HCEC 1CT (cell line): ENCODE results near the gene SOX4.
"Not testable (repeated sequence)": the region's sequence is repeated elsewhere in the genome, so short reads cannot be mapped to it uniquely, and the experiment has no call there.

Experiments
- DNase-seq: peaks from one replicate; pipeline ENCODE4 v3.0.0-alpha.2; 2017

Gene SOX4

DNA sequence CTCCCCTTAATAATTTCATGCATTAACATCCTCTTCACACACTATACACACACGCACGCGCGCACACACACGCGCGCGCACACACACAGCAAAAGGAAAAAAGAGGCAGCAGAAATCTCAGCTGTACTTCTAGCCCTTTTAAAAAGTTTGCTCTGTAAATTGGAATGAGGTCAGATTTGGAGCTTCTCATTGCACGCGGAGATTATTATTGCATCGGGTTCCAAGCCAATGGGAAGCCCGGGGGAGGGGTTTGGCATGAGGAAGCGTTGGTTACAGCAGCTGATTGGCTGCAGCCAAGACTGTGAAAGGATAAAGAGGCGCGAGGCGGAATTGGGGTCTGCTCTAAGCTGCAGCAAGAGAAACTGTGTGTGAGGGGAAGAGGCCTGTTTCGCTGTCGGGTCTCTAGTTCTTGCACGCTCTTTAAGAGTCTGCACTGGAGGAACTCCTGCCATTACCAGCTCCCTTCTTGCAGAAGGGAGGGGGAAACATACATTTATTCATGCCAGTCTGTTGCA is at the start of gene SOX4:
Gene SOX4, plus strand, starts transcription at position 340 of the 515 bp plus-strand sequence. CDS start 784 bp downstream, outside the sequence.
- DNase-seq = peak; percentile 93

- DNase-seq = not testable (repeated sequence)
These were observed 41.3 kb upstream of the SOX4 start for GRCh38 chr6:21552286-21552685.

DNA sequence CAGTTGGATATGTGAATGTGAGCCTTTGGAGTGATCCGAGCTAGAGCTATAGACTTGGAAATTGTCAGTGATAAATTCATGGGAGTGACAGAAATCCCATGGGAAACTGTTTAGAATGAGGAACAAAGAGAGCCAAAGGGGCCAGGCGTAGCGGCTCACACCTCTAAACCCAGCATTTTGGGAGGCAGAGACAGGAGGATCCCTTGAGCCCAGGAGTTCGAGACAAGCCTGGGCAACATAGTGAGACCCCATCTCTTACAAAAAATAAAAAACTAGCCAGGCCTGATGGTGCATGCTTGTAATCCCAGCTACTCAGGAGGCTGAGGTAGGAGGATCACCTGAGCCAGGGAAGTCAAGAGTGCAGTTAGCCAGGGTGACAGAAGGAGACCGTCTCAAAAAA is 39.3 kb upstream of the SOX4 start:
- no peak for DNase-seq

- DNase-seq = no peak
These were observed 38.4 kb upstream of the SOX4 start for GRCh38 chr6:21555197-21555596.

DNA sequence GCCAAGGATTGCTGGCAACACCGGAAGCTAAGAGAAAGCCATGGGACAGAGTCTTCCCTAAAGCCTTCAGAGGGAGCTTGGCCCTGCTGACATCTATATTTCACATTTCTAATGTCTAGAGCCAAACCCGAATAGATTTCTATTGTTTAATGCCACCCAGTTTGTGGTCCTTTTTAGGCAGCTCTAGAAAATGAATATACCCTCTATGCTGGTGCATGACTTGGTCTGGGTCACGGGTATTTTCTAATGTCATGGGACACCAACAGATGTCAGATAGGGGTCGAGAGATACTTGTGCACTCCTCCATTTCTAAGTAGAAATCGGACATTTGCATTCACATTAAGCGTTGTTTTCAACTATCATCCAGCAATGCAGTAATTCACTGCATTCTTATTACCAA is 37.0 kb upstream of the SOX4 start:
- no peak for DNase-seq

GRCh38 chr6:21556968-21557721 is 36.4 kb upstream of the SOX4 start:
- no peak for DNase-seq

DNA sequence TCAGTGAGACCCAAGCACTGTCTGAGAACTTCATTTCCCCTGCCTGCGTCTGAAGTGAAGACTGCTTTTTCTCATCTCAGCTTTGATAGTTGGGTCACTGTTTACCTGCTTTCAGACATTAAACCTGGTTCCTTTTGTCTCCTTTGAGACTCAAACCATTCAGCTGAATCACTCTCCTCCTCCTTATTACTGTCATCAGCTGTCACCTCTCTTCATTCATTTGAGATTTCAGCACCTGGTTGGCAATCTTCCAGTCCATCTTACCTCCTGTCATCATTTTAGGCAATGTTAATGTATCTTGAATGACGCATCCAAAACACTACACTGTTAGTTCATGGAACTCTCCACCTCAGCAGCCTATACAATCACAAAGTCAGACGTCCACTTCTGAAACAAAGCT is 34.3 kb upstream of the SOX4 start:
- no peak for DNase-seq

- DNase-seq = no peak
These were observed 33.3 kb upstream of the SOX4 start for GRCh38 chr6:21560249-21560648.

GRCh38 chr6:21565431-21565830 is 28.1 kb upstream of the SOX4 start:
- DNase-seq = no peak

GRCh38 chr6:21578523-21578922 is 15.0 kb upstream of the SOX4 start:
- no peak for DNase-seq

GRCh38 chr6:21582651-21583050 is 10.9 kb upstream of the SOX4 start:
- peak; percentile 11 for DNase-seq

DNA sequence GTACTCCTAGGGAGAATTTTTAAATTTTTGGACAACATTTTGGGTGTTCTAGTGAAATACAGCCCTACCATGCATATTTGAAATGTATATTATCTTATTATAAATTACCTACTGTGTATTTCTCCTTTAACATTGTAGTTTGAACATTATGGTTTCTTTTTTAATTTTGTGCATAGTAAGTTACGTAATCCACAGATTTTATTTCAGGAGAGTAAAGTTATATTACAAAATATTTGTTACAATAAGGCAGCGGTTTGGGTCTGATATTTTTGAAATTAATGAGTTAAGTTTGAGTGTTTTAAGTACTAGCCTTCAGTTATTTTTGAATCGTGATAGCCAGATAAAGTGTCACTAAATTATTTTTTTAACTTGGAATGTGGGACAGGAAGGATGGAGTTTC is 7.3 kb upstream of the SOX4 start:
- DNase-seq = no peak

DNA sequence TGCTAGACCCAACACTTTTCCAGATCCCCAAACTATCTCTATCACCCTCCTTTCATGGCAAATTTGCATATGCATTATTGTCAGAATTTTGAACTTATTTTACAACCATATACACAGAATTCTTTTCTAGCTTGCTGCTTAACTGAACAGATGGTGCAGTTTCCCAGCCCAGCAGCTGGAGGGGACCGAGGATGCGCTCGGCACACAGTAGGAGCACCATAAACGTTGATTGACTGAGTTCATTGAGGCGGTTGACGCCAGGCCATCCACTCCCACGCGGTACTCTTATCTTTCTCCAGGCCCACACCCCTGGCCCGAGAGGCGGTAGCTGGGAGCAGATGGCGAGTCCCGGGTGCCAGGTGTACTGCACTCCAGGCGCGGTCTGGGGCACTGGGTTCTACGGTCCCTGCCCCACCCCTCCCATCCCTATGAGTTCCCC is 6.8 kb upstream of the SOX4 start:
- no peak for DNase-seq

- DNase-seq = peak; percentile 64
These were observed 6.2 kb upstream of the SOX4 start for GRCh38 chr6:21587179-21587960.

DNA sequence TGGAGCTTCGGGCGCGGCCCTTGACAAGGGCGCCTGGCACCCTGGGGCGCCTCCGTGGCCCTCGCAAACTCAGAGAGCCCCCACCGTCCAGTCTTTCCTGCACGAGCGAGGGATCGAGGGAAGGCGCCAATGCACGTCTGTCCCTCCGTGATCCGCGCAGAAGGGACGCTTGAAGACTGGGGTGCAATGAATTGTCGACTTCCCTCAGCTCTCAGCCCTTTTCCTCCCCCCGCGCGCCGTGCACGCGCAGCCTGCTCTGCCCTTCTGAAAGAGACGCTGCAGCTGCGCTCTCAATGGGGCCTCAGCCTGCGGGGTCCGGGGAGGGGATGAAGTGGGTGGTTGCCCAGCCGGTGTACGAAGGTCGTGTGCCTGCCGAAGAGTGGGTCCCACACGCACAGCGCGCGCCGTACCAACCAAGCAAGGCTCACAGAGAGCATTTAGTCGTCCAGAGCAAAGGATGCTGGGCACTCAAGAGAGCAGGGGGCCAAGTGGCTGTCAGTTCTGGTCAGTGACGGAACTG is 5.5 kb upstream of the SOX4 start:
- peak; percentile 42 for DNase-seq

GRCh38 chr6:21588481-21589351 is 4.8 kb upstream of the SOX4 start:
- DNase-seq = peak; percentile 85

DNA sequence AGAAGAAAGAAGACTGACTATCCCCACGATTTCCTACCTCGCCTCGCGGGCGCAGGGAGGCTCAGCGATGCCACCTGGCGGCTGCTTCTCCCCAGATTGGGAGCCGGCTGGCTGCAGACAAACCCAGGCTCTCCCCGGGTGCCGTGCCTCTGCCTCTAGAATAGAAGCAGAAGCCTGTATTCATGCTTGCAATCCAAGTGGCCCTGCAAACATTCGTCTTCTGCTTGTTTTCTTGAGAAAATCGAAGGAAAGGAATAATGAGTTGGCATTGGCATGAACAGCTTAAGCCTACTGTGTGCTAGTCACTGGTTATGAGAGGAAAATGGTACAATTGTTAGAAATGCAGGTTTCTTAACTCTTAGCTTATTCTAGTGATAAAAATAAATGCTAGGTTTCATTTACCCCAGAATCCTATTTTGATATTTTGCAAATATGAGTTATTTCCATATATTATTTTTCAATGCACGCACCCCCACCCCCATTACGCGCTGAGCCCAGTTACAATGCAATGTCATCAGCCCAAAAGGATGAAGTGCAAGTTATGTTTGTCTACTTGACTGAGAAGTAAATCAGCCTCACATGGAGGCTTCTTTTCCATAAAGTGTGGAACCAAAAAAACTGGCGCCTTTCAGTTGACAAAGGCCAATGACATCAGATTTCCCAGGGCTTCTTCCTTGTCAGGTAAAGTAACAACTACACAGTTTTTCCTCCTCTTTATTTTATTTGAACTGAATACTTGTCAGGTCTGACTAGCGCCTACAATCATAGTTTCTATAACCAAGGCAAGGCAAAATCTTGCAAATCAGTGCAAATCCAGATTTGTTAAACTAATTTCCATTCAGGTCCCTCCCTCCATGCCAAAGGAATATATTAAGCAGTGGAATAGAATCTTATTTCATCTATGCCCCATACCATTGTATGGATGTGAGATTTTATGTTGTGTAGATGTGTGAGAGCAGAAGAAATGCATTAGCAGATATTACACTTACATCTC is 3.9 kb upstream of the SOX4 start:
- peak; percentile 74 for DNase-seq

DNA sequence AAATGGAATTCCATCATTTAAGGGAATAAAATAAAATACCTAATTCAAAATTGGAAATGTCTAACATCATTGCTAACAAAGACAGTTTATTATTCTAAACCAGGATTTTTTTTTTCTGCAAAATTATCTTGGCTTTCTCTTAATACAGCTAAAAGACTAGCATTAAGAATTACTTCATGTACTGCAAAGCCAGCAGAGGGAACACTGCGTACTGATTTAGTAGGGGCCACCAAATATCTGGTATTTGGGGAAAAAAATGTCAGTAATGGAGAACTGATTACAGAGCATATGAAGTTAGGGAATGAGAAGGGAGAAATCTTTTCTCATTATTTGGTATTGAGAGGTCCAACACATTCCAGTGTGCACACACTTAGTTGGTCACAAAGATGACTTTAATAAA is 3.2 kb upstream of the SOX4 start:
- DNase-seq = peak; percentile 4

DNA sequence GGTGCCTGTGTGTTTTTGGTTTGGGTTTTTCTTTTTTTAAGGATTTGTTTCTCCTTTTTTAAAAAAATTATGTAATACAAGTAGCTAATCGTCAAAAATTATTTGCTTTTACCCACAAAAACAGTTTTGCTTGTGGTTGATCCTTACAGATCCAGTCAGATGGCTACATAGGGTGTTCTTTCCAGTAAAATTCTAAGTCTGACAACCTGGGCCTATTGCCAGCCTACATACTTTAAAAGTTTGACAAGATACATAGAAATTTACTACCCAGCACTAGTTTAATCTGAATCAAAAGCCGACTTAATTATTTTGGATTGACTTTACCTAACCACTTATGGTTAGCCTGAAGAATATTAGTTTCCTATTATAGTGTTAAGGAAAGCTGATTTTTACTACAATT is 2.1 kb upstream of the SOX4 start:
- DNase-seq = no peak

GRCh38 chr6:21592953-21593352 is 598 bp upstream of the SOX4 start:
- no peak for DNase-seq

- peak; percentile 55 for DNase-seq
These were observed 420 bp downstream of the SOX4 start for GRCh38 chr6:21593927-21594415.
